Neural crest cell (in vitro differentiated cells): Measurements from ENCODE around the gene CEP152. TPM values are rescaled to one million over a fixed set of nuclear protein-coding genes. Genes with fewer than 3 reads are reported as not detected.

ENCODE experiments used
- DNase-seq: peaks from one replicate; pipeline ENCODE4 v3.0.0; 2021; ENCODE audit warnings: low read depth, mixed read lengths, low spot score
- H3K27ac Mint-ChIP-seq: one replicate; pipeline ENCODE4 v1.8.0; 2021; ENCODE audit warnings: mild to moderate bottlenecking, mixed read lengths; ENCODE audit not compliant: unreplicated experiment
- H3K27me3 Mint-ChIP-seq: 2 replicates; pipeline ENCODE4 v1.8.0; 2021; ENCODE audit warnings: low read depth, mild to moderate bottlenecking, mixed read lengths
- H3K36me3 Mint-ChIP-seq: 2 replicates; pipeline ENCODE4 v1.8.0; 2021; ENCODE audit warnings: low read depth, mild to moderate bottlenecking, mixed read lengths
- H3K4me1 Mint-ChIP-seq: 2 replicates; pipeline ENCODE4 v1.8.0; 2021; ENCODE audit warnings: mixed read lengths
- H3K4me3 Mint-ChIP-seq: one replicate; pipeline ENCODE4 v1.8.0; 2021; ENCODE audit warnings: mild to moderate bottlenecking, mixed read lengths
- H3K9me3 Mint-ChIP-seq: 2 replicates; pipeline ENCODE4 v1.8.0; 2021; ENCODE audit warnings: mixed read lengths
- CTCF ChIP-seq: fragments of 200-600 bp; sonication (generic); conservative IDR thresholded peaks from 2 replicates; pipeline ENCODE4 v1.5.0; 2021; ENCODE audit warnings: antibody characterized with exemption, mild to moderate bottlenecking
- total RNA-seq: library from RNA; stranded (reverse); gene quantifications from 2 replicates; pipeline ENCODE4 v1.2.1, GENCODE V29; 2021

CEP152 gene
- total RNA-seq, 1 donor from 2014 or later = 17.4 TPM

DNA sequence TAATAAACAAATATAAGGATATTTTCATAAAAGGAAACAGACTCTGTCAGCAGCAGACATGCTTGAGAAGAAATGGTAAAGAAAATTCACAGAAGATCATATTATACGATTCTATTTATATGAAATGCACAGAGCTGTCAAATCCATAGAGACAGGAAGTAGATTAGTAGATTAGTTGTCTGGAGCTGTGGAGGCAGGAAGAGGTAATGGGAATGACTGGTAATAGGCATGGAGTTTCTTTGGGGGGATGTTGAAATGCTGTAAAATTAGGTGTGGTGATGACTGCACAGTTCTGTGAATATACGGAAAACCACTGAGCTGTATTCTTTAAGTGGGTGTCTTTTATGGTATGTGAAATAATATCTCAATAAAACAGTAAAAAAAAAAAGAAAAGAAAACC, 35.3 kb downstream of the CEP152 start:
- Mint-ChIP-seq H3K27me3 (no peaks in the 10 kb centered on the region), H3K9me3 (no peaks in the 10 kb centered on the region), H3K27ac (no peak overlapping the region), H3K4me1 (no peaks in the 10 kb centered on the region), H3K36me3 (peaks cover 17% of the 10 kb centered on the region), H3K4me3 (no peak overlapping the region)
- no peak for TF ChIP-seq CTCF
- DNase-seq = no peak

- no peak for DNase-seq
- Mint-ChIP-seq H3K27ac (peak overlapping the region; percentile 6), H3K4me1 (no peaks in the 10 kb centered on the region), H3K9me3 (no peaks in the 10 kb centered on the region), H3K4me3 (no peak overlapping the region), H3K36me3 (peaks cover 17% of the 10 kb centered on the region), H3K27me3 (no peaks in the 10 kb centered on the region)
- TF ChIP-seq CTCF = no peak
These were observed 36.4 kb downstream of the CEP152 start for GRCh38 chr15:48774484-48774883.

GRCh38 chr15:48766196-48766595, 44.7 kb downstream of the CEP152 start:
- H3K4me1 Mint-ChIP-seq = no peaks in the 10 kb centered on the region
- H3K27me3 Mint-ChIP-seq = no peaks in the 10 kb centered on the region
- no peak for TF ChIP-seq CTCF
- no peaks in the 10 kb centered on the region for H3K9me3 Mint-ChIP-seq
- H3K27ac Mint-ChIP-seq = peak overlapping the region; percentile 24
- no peak overlapping the region for H3K4me3 Mint-ChIP-seq
- no peak for DNase-seq
- peaks cover 23% of the 10 kb centered on the region for H3K36me3 Mint-ChIP-seq

- H3K9me3 Mint-ChIP-seq = no peaks in the 10 kb centered on the region
- H3K4me3 Mint-ChIP-seq = no peak overlapping the region
- DNase-seq = no peak
- H3K36me3 Mint-ChIP-seq = peaks cover 18% of the 10 kb centered on the region
- no peaks in the 10 kb centered on the region for H3K4me1 Mint-ChIP-seq
- no peaks in the 10 kb centered on the region for H3K27me3 Mint-ChIP-seq
- TF ChIP-seq CTCF = no peak
- no peak overlapping the region for H3K27ac Mint-ChIP-seq
These were observed 45.8 kb downstream of the CEP152 start for GRCh38 chr15:48765022-48765421.

DNA sequence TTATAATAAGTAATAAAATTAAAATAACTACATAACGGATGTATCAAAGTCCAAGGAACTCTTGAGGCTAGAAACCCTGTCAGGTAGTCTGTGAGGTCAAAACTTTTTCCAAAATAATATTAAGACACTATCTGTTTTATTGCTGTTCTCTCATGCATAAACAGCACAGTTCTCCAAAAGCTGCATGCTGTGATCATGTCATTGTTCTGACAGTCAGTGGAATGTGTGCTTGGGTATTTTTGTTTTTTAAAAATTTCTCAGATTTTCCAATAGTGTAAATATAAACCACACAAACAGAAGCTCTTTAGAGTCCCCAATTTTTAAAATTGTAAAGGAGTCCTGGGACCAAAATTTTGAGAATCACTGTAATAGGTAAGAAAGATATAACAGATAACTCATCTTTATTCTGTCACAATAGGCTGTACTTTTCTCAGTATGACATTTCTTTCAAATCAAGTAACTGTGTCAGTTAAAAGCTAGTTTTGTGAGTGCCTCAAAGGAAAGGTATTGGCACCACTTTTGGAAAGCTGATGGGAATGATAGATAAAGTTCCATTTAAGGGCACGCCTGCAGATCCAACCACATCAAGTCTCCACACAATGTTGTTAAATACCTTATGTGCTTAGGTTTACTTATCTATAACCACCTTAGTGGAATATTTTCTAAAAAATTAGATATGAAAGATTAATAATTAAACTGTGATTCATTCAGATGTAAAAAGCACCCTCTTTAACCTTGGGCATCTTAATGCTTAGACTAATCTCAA, 49.3 kb downstream of the CEP152 start:
- H3K4me3 Mint-ChIP-seq = no peak overlapping the region
- no peaks in the 10 kb centered on the region for H3K27me3 Mint-ChIP-seq
- DNase-seq = no peak
- TF ChIP-seq CTCF = no peak
- H3K9me3 Mint-ChIP-seq = no peaks in the 10 kb centered on the region
- no peak overlapping the region for H3K27ac Mint-ChIP-seq
- H3K36me3 Mint-ChIP-seq = peaks cover 9% of the 10 kb centered on the region
- no peaks in the 10 kb centered on the region for H3K4me1 Mint-ChIP-seq
